H9 (cell line): ENCODE results near the gene ADAT3. TPM values are rescaled to one million over a fixed set of nuclear protein-coding genes. Genes with fewer than 3 reads are reported as not detected.

ENCODE experiments used
- DNase-seq: peaks from one replicate; pipeline ENCODE4 v3.0.0-alpha.2; 2017
- H2AFZ ChIP-seq: one replicate; pipeline ENCODE4 v1.6.1; 2013; ENCODE audit warnings: mild to moderate bottlenecking, low read length, control low read depth, moderate library complexity
- H2AK5ac ChIP-seq: 2 replicates; pipeline ENCODE4 v1.6.1; 2013; ENCODE audit warnings: low read length, control low read depth, mixed read lengths; ENCODE audit not compliant: insufficient read length
- H2BK120ac ChIP-seq: one replicate; pipeline ENCODE4 v1.6.1; 2013; ENCODE audit warnings: low read depth, mild to moderate bottlenecking, low read length, control low read depth, inconsistent platforms; ENCODE audit not compliant: poor library complexity, severe bottlenecking
- H2BK12ac ChIP-seq: 2 replicates; pipeline ENCODE4 v1.6.1; 2013; ENCODE audit warnings: low read length, control low read depth, mixed read lengths, low read depth; ENCODE audit not compliant: insufficient read length
- H2BK15ac ChIP-seq: 2 replicates; pipeline ENCODE4 v1.6.1; 2013; ENCODE audit warnings: low read depth, low read length, control low read depth
- H2BK20ac ChIP-seq: one replicate; pipeline ENCODE4 v1.6.1; 2013; ENCODE audit warnings: low read depth, mild to moderate bottlenecking, low read length, control low read depth, inconsistent platforms; ENCODE audit not compliant: poor library complexity, severe bottlenecking
- H2BK5ac ChIP-seq: 2 replicates; pipeline ENCODE4 v1.6.1; 2013; ENCODE audit warnings: low read length, control low read depth, mixed read lengths; ENCODE audit not compliant: insufficient read length
- H3K14ac ChIP-seq: 2 replicates; pipeline ENCODE4 v1.6.1; 2013; ENCODE audit warnings: low read length, control low read depth; ENCODE audit not compliant: insufficient read depth
- H3K18ac ChIP-seq: 2 replicates; pipeline ENCODE4 v1.6.1; 2013; ENCODE audit warnings: low read depth, mild to moderate bottlenecking, mixed read lengths, low read length, control low read depth; ENCODE audit not compliant: insufficient read length
- H3K23ac ChIP-seq: 2 replicates; pipeline ENCODE4 v1.6.1; 2013; ENCODE audit warnings: low read length, control low read depth, mixed read lengths, low read depth; ENCODE audit not compliant: insufficient read length
- H3K23me2 ChIP-seq: 2 replicates; pipeline ENCODE4 v1.6.1; 2013; ENCODE audit warnings: low read depth, mild to moderate bottlenecking, mixed read lengths, low read length, control low read depth; ENCODE audit not compliant: insufficient read length, poor library complexity, severe bottlenecking
- H3K27ac ChIP-seq: 2 replicates; pipeline ENCODE4 v1.5.1; 2013; ENCODE audit warnings: low read length, control low read depth, mixed read lengths, low read depth; ENCODE audit not compliant: insufficient read length
- H3K27me3 ChIP-seq: 2 replicates; pipeline ENCODE4 v1.6.1; 2013; ENCODE audit warnings: low read length, control low read depth, inconsistent platforms; ENCODE audit not compliant: insufficient read depth
- H3K4ac ChIP-seq: 2 replicates; pipeline ENCODE4 v1.6.1; 2013; ENCODE audit warnings: low read depth, mild to moderate bottlenecking, control low read depth, inconsistent platforms, low read length, moderate library complexity
- H3K4me1 ChIP-seq: 2 replicates; pipeline ENCODE4 v1.6.1; 2013; ENCODE audit warnings: low read length, control low read depth, inconsistent platforms; ENCODE audit not compliant: insufficient read depth
- H3K4me2 ChIP-seq: 2 replicates; pipeline ENCODE4 v1.6.1; 2013; ENCODE audit warnings: low read length, control low read depth, mixed read lengths; ENCODE audit not compliant: insufficient read length, insufficient read depth
- H3K56ac ChIP-seq: 2 replicates; pipeline ENCODE4 v1.6.1; 2013; ENCODE audit warnings: low read depth, mild to moderate bottlenecking, mixed read lengths, low read length, control low read depth; ENCODE audit not compliant: insufficient read length
- H3K79me1 ChIP-seq: 2 replicates; pipeline ENCODE4 v1.6.1; 2013; ENCODE audit warnings: low read depth, mild to moderate bottlenecking, moderate library complexity, low read length, control low read depth, inconsistent platforms; ENCODE audit not compliant: insufficient read depth, poor library complexity, severe bottlenecking
- H3K79me2 ChIP-seq: 2 replicates; pipeline ENCODE4 v1.6.1; 2013; ENCODE audit warnings: low read length, control low read depth, inconsistent platforms; ENCODE audit not compliant: insufficient read depth
- H3K9ac ChIP-seq: 2 replicates; pipeline ENCODE4 v1.6.1; 2013; ENCODE audit warnings: low read length, control low read depth, mixed read lengths; ENCODE audit not compliant: insufficient read length; ENCODE audit errors: extremely low read depth
- H3K9me3 ChIP-seq: one replicate; pipeline ENCODE4 v1.6.1; 2013; ENCODE audit warnings: low read depth, low read length, inconsistent platforms; ENCODE audit not compliant: control insufficient read depth
- H3T11ph ChIP-seq: one replicate; pipeline ENCODE4 v1.6.1; 2013; ENCODE audit warnings: mild to moderate bottlenecking, low read length, control low read depth, inconsistent platforms
- H4K20me1 ChIP-seq: one replicate; pipeline ENCODE4 v1.6.1; 2013; ENCODE audit not compliant: control insufficient read depth, insufficient read length, insufficient read depth
- H4K5ac ChIP-seq: 2 replicates; pipeline ENCODE4 v1.6.1; 2013; ENCODE audit warnings: low read depth, mild to moderate bottlenecking, mixed read lengths, low read length, control low read depth; ENCODE audit not compliant: insufficient read length
- H4K8ac ChIP-seq: replicated peaks from 2 replicates; pipeline ENCODE4 v1.6.1; 2013; ENCODE audit warnings: low read length, control low read depth, mixed read lengths, low read depth; ENCODE audit not compliant: insufficient read length
- H4K91ac ChIP-seq: 2 replicates; pipeline ENCODE4 v1.6.1; 2013; ENCODE audit warnings: low read depth, mild to moderate bottlenecking, moderate library complexity, mixed read lengths, low read length, control low read depth; ENCODE audit not compliant: insufficient read length
- H3K27ac Mint-ChIP-seq, 3 experiments: 2 replicates in 2 of 3; 3 replicates in 1 of 3; pipeline ENCODE4 v1.8.0; 2020 to 2021; ENCODE audit warnings: mixed read lengths in 3 of 3, mild to moderate bottlenecking in 1 of 3, moderate library complexity in 1 of 3
- H3K27me3 Mint-ChIP-seq: 2 replicates; pipeline ENCODE4 v1.8.0; 2021; ENCODE audit warnings: low read depth, mild to moderate bottlenecking, moderate library complexity, mixed read lengths
- H3K36me3 Mint-ChIP-seq, 3 experiments: 2 replicates in 2 of 3; 3 replicates in 1 of 3; pipeline ENCODE4 v1.8.0; 2020 to 2021; ENCODE audit warnings: low read depth in 3 of 3, mixed read lengths in 3 of 3; ENCODE audit not compliant: insufficient read depth in 1 of 3
- H3K4me1 Mint-ChIP-seq, 2 experiments: 2 replicates each; pipeline ENCODE4 v1.8.0; 2020; ENCODE audit warnings: mixed read lengths in 2 of 2
- H3K4me3 Mint-ChIP-seq, 2 experiments: 2 replicates in 1 of 2; 3 replicates in 1 of 2; pipeline ENCODE4 v1.8.0; 2020 to 2021; ENCODE audit warnings: mild to moderate bottlenecking in 2 of 2, mixed read lengths in 2 of 2, moderate library complexity in 1 of 2
- H3K9me3 Mint-ChIP-seq, 2 experiments: 2 replicates in 1 of 2; 3 replicates in 1 of 2; pipeline ENCODE4 v1.8.0; 2020; ENCODE audit warnings: mild to moderate bottlenecking in 2 of 2, mixed read lengths in 2 of 2, moderate library complexity in 1 of 2
- CTCF ChIP-seq: fragments of 200-600 bp; sonication (generic); conservative IDR thresholded peaks from 3 replicates; pipeline ENCODE4 v1.8.0; 2021; ENCODE audit warnings: antibody characterized with exemption, mild to moderate bottlenecking
- WGBS: extraction: QIAGEN DNeasy Blood & Tissue Kit; methylation state at CpG from one replicate; pipeline ENCODE4 v1.1.7; 2013; ENCODE audit warnings: missing lambda C conversion rate, low lambda C conversion rate, mixed read lengths; ENCODE audit not compliant: insufficient read length; ENCODE audit errors: extremely low coverage; 5-methylcytosine and 5-hydroxymethylcytosine counted together
- total RNA-seq: library from RNA; stranded (reverse); gene quantifications from 2 replicates; pipeline ENCODE4 v1.2.1, GENCODE V29; 2021

Gene ADAT3
- total RNA-seq, 1 experiment from 2014 or later = 12.2 TPM

- Histone ChIP-seq H2BK12ac (no peak overlapping the region), H2BK20ac (no peak overlapping the region), H4K20me1 (no peaks in the 10 kb centered on the region), H3K27me3 (no peaks in the 10 kb centered on the region), H2BK5ac (no peak overlapping the region), H3K9me3 (no peaks in the 10 kb centered on the region), H3K4me1 (no peaks in the 10 kb centered on the region; the same call in 1 of the 2 replicates), H3K79me2 (no peaks in the 10 kb centered on the region), H3K23ac (no peak overlapping the region), H3K4ac (no peak overlapping the region), H3K79me1 (no peaks in the 10 kb centered on the region), H2AFZ (no peak overlapping the region), H2BK15ac (no peak overlapping the region), H4K91ac (no peak overlapping the region), H3K18ac (no peak overlapping the region), H3K27ac (no peak overlapping the region), H2AK5ac (no peak overlapping the region), H3K9ac (no peak overlapping the region), H3K23me2 (no peaks in the 10 kb centered on the region), H4K5ac (no peak overlapping the region), H3K56ac (no peak overlapping the region), H3T11ph (no peak overlapping the region), H2BK120ac (no peak overlapping the region), H3K14ac (no peak overlapping the region), H4K8ac (no peak overlapping the region), H3K4me2 (no peak overlapping the region)
- DNase-seq = no peak
- Mint-ChIP-seq H3K4me1 (no peaks in the 10 kb centered on the region), H3K4me3 (no peak overlapping the region), H3K9me3 (no peaks in the 10 kb centered on the region), H3K27me3 (no peaks in the 10 kb centered on the region), H3K27ac (no peak overlapping the region), H3K36me3 (peaks cover 9 to 78% (median 58%) of the 10 kb centered on the region in 3 experiments; a peak in 6 of 7 replicates)
- TF ChIP-seq CTCF = no peak
- no CpG with 5 or more reads among the region's 15 CpGs for WGBS
Measured at GRCh38 chr19:1921825-1922224, 16.6 kb downstream of the ADAT3 start.
